ENCODE data around the gene C17orf100.
"Not testable (repeated sequence)": the region's sequence is repeated elsewhere in the genome, so short reads cannot be mapped to it uniquely, and the experiment has no call there.

The C17orf100 gene

GRCh38 chr17:6669479-6670212, 18.1 kb downstream of the C17orf100 start:
- DNase-seq = no peak

- DNase-seq = no peak
These were observed 19.0 kb downstream of the C17orf100 start for GRCh38 chr17:6670571-6670970.

- DNase-seq = no peak
These were observed 19.4 kb downstream of the C17orf100 start for GRCh38 chr17:6670999-6671398.

- DNase-seq = no peak
These were observed 19.9 kb downstream of the C17orf100 start for GRCh38 chr17:6671431-6671830.

GRCh38 chr17:6674586-6674985, 23.0 kb downstream of the C17orf100 start:
- no peak for DNase-seq

- DNase-seq = no peak
These were observed 23.8 kb downstream of the C17orf100 start for GRCh38 chr17:6675201-6675825.

GRCh38 chr17:6676802-6677157, 25.2 kb downstream of the C17orf100 start:
- DNase-seq = no peak

GRCh38 chr17:6677158-6677831, 25.7 kb downstream of the C17orf100 start:
- no peak for DNase-seq

GRCh38 chr17:6677946-6678345, 26.4 kb downstream of the C17orf100 start:
- no peak for DNase-seq

GRCh38 chr17:6679241-6679640, 27.7 kb downstream of the C17orf100 start:
- DNase-seq = no peak

- DNase-seq = no peak
These were observed 29.6 kb downstream of the C17orf100 start for GRCh38 chr17:6681176-6681575.

- DNase-seq = no peak
These were observed 30.1 kb downstream of the C17orf100 start for GRCh38 chr17:6681671-6682070.

- DNase-seq = no peak
These were observed 30.8 kb downstream of the C17orf100 start for GRCh38 chr17:6682339-6682738.

GRCh38 chr17:6683081-6683684, 31.6 kb downstream of the C17orf100 start:
- no peak for DNase-seq

- no peak for DNase-seq
These were observed 32.3 kb downstream of the C17orf100 start for GRCh38 chr17:6683730-6684459.

- no peak for DNase-seq
These were observed 32.9 kb downstream of the C17orf100 start for GRCh38 chr17:6684460-6684783.

GRCh38 chr17:6684881-6685767, 33.6 kb downstream of the C17orf100 start:
- no peak for DNase-seq

- DNase-seq = no peak
These were observed 34.5 kb downstream of the C17orf100 start for GRCh38 chr17:6686026-6686425.

- DNase-seq = no peak
These were observed 37.4 kb downstream of the C17orf100 start for GRCh38 chr17:6688944-6689343.

- no peak for DNase-seq
These were observed 39.1 kb downstream of the C17orf100 start for GRCh38 chr17:6690641-6691040.

- no peak for DNase-seq
These were observed 40.0 kb downstream of the C17orf100 start for GRCh38 chr17:6691546-6691945.

GRCh38 chr17:6691958-6692357, 40.4 kb downstream of the C17orf100 start:
- not testable (repeated sequence) for DNase-seq
